ENCODE measurements around the gene SNX32. TPM values are rescaled to one million over a fixed set of nuclear protein-coding genes. Genes with fewer than 3 reads are reported as not detected.

SNX32 gene
- 0.67 TPM for polyA plus RNA-seq (2013, experiment 1 of 2; ENCODE audit: insufficient read length)
- polyA plus RNA-seq (2013, experiment 2 of 2; ENCODE audit: insufficient read length) = 0.77 TPM

DNA sequence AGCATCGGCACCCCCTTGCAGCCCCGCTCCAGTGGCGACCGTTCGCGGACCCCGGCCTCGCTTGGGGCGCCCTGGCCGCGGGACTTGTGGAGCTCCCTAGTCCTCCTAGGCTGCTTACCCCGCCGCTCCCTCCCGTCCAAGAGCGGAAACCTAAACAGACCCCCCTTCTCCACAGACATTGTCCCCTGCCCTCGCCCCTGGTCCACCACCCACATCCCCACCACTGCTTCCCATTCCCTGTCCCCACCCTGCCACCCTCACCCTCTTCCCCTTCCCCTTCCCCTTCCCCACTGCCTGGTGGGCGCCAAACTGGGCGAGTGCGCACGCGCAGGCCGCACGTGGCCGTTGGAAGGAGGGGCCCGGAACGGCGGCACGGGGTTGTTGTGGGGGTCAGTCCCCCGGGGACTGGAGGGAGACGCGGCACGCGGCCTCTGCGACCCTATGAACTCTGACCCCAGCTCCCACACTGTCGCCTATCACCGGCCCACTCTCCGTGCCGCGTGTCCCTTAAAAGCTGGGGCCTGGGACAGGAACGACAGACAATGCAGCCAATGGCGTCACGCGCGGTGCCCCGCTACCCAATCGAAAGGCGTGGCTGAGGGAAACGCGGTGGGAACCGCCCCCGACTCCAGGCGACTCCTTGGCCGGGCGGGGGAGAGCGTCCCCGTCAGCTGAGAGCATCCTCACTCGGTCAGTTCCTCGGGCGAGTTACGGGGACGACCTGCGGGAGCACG, at the start of gene SNX32:
Gene SNX32, plus strand, starts transcription at position 667 of the 734 bp plus-strand sequence. CDS start 103 bp downstream, outside the sequence.
- DNase-seq = peak; percentile 92

DNA sequence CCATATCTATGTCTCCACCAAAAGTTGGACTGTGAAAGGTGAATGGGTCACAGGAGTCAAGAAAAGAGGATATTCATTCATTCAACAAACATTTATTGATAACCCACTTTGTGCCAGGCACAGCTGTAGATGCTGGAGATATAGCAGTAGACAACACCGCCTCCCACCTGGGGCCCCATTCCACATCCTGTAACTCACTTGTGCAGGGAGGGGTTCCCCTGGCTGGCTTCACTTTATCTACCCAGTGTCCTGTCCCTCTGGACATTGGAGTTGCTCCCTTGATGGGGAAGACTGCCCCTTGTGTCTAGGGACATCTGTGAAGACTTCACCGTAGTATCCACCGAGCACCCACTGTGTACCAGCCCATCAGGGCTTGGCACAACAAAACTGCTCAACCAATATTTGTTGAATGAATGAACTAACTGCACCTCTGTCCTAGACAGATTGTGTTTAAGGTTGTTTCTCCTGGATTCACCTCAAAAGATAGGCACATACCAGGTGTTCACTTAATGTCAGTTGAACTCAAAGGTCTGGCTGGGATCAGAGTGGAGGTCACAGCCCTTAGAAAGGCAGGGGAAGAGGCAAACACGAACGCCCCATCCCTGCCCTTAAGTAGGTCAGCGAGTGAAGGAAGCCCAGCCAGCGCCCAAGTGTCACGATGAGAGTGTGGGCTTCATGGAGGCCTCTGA, 48.3 kb upstream of the SNX32 start:
- no peak for DNase-seq

- no peak for DNase-seq
Measured at GRCh38 chr11:65786008-65786785, 47.6 kb upstream of the SNX32 start.

- DNase-seq = no peak
Measured at GRCh38 chr11:65786786-65787636, 46.8 kb upstream of the SNX32 start, which contains the start of gene OVOL1. Gene OVOL1, plus strand, starts transcription at chr11:65787063. Its CDS starts 311 bp downstream, at chr11:65787374.

DNA sequence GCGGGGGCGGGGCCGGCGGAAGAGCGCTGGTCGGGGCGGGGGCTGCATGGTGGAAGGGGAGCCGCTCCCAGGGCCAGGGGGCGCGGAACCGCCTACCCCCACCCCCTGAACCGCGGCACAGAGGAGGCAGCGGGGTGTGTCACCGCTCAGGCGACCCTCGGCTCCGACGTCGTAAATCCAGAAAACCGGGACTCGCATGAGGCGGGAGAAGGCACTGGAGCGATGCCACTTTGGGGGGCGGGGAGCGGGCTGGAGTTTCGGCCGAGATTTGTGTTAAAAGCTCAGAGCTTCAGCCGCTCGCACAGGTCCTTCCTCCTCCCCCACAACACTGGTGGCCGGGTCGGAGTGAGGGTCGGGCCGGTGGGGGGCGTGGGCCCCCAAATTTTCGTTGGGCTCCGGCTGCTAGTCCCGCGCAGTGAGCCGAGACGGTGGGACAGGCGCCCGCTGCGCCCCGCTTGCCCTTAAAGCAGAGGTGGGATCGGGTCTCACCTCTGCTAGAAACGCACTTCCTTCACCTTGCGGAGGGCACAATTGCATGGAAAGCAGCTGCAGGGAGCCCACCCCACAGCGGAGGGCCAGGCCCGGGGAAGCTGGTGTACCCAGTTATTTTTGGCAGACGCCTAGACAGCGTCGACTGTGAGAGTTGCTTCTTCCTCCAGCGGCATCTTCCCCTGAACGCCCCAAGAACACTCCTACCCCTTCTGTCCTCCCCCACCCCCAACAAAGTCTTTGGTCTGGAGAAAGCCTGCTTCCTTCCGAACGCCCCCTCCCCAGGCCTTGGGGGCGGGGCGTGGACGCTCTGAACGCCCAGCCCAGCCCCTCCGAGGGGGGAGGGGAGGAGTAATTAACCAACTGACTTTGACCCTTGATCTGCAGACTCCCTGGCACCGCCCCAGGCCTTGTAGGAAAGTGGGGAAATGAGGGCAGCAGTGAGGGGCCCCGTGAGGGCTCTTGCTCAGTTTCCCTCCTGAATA, 45.8 kb upstream of the SNX32 start:
- DNase-seq = no peak

DNA sequence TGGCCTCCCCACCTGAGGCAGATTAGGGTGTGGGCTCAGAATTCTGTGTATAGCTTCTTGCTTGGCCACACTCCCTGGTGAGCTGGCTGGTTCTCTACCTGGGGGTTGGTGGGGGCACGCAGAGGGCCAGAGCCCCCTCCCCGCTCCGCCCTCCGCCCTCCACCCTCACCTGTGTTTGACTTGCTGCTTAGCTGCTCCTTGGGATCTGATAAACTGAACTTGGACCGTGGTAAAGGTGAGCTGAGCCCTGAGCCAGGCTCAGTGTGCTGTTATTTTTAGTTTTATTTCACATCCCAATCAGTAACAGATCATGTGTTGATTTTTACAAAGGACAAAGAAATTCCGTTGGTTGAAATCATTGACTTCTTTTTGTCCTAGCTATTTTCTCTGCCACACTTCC, 44.9 kb upstream of the SNX32 start:
- no peak for DNase-seq

- DNase-seq = no peak
Measured at GRCh38 chr11:65789230-65790103, 44.3 kb upstream of the SNX32 start.

GRCh38 chr11:65790104-65790901, 43.5 kb upstream of the SNX32 start:
- DNase-seq = no peak

DNA sequence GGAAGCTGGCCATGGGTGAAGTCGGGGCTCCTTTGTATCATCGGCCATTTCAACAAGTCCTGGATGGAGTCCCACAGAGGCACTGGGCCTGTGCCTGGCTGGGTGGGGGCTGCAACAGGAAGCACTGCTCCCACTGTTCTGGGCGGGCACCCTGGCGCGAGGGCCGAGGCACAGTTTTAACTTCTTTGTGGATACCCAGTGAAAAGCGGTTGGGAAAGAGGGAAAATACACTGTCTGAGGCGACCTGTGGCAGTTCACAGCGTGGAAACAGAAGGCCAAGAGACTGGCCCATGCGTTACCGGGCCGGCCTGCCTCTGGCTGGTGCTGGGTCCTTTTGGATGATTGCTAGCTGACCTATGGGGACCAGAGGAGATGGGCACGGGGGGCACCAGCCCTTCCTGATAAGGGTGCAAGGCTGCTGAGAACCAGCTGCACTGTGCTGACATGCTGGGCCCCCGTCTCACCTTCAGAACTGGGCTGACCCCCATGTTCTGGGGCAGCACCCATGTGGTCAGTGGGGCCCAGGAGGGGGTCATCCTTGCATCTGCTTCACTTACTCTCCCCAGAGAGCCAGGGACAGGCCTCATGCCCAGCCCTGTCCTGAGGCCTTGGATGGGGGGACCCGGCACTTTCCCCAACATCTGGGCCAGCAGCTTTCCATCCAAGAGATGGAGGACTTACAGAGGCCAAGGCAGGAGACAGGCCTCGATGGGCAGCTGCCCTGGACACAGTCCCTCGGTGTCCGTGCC, 42.7 kb upstream of the SNX32 start:
- DNase-seq = no peak

- DNase-seq = peak; percentile 18
Measured at GRCh38 chr11:65791719-65792213, 42.0 kb upstream of the SNX32 start.

GRCh38 chr11:65792456-65792855, 41.3 kb upstream of the SNX32 start:
- DNase-seq = no peak

GRCh38 chr11:65793144-65793581, 40.6 kb upstream of the SNX32 start:
- DNase-seq = no peak

DNA sequence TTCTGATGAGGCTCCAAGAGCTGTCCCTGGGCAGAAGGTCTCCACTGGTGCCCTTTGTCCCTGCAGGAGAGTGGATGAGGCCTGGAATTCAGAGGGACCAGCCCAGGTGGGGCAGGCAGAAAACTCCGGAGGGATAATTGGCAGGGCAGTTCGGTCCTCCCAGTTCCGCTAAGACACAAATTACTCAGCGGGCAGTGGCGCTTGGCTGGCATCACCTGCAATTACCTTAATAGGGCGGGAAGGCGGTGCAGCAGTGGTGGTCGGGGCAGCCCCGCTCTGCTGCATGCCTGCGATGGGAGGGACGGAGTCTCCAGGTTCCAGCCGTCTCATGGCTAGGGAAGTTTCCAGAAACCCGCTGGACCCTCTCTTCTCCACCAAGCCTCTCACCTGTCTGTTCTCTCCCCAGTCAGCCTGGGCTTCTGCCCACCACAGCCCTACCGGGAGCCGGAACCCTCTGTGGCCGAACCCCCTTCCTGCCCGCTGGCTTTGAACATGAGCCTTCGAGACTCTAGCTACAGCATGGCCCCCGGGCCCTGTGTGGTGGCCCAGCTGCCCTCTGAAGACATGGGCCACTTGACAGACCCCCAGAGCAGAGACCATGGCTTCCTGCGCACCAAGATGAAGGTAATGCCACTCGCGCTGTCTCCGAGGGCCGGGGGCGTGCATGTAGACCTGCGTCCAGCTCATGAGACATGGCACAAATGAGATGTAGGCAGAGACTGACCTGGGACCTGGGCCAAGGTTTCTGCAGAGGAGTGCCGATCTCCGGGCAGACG, 40.0 kb upstream of the SNX32 start:
- no peak for DNase-seq

DNA sequence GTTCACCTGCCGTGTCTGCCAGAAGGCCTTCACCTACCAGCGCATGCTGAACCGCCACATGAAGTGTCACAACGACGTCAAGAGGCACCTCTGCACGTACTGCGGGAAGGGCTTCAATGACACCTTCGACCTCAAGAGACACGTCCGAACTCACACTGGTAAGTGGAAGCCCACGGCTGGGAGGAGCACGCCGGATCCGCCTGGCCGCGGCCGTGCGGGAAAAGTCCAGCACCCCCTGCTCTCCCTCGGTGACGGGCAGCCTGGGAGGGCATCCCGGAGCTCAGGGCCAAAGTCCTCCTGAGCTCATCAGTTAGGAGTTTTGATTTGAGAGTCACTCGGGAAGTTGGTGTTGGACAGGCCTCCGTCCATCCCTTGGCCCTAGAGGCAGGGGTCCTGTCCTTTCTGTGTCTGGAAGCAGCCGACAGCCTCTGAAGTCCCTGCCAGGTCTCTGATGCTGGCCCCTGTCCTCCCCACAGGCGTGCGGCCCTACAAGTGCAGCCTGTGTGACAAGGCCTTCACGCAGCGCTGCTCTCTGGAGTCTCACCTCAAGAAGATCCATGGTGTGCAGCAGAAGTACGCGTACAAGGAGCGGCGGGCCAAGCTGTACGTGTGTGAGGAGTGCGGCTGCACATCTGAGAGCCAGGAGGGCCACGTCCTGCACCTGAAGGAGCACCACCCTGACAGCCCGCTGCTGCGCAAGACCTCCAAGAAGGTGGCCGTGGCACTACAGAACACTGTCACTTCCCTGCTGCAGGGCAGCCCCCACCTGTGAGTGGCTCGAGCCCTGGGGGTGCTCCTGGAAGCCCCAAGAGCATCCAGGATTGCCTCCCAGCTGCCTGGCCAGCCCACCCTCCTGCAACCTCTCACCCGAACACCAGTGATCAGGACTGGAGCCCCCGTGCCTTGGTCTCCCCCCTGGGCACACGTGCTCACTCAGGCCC, 38.9 kb upstream of the SNX32 start:
- no peak for DNase-seq

GRCh38 chr11:65796726-65797601, 36.8 kb upstream of the SNX32 start:
- no peak for DNase-seq

Measured in fibroblast of skin of back (primary cell).